A549 (cell line): Measurements from ENCODE around the gene CDK9.

Source experiments
- CBX2 ChIP-seq: fragments of 200-600 bp; sonication (generic); IDR thresholded peaks from 2 replicates; pipeline ENCODE4 v1.6.1; 2016; ENCODE audit warnings: low read depth, mild to moderate bottlenecking, borderline replicate concordance
- EP300 ChIP-seq, 2 experiments: fragments of >200 bp; sonication (Bioruptor Twin); formaldehyde crosslinking; IDR thresholded peaks; 2 replicates in 1 of 2; 3 replicates in 1 of 2; pipeline ENCODE4 v1.6.1; 2016 to 2017
- HMGXB4 ChIP-seq: fragments of 250-450 bp; sonication (Bioruptor Pico); IDR thresholded peaks from 2 replicates; pipeline ENCODE4 v1.5.0; 2021; ENCODE audit warnings: mild to moderate bottlenecking, moderate library complexity, borderline replicate concordance
- TF ChIP-seq, protein P1 (sequence below): fragments of >200 bp; sonication (Bioruptor Twin); formaldehyde crosslinking; IDR thresholded peaks from 3 replicates; pipeline ENCODE4 v1.5.1; 2016

DNA sequence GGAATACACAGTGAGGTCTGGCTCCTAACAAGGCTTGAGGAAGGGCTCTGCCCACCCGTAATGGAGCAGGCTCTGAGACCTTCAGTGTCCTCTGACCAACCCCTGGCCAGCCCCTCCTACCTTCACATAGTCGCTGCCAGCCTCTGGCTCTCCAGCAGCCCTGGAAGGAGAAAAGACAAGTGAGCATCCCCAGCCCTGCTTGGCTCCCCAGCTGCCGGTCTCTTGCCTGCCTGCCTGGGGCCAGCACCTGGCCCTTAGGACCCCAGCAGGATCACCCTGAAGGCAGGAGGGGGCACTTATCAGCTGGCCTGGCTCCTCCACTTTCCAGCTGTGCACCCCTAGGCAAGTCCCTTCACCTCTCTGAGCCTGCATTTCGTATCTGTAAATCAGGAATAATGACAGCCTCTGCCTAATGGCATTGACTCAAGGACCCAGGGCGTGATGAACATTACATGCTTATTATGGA is 24.3 kb upstream of the CDK9 start:
- TF ChIP-seq, protein P1, sequence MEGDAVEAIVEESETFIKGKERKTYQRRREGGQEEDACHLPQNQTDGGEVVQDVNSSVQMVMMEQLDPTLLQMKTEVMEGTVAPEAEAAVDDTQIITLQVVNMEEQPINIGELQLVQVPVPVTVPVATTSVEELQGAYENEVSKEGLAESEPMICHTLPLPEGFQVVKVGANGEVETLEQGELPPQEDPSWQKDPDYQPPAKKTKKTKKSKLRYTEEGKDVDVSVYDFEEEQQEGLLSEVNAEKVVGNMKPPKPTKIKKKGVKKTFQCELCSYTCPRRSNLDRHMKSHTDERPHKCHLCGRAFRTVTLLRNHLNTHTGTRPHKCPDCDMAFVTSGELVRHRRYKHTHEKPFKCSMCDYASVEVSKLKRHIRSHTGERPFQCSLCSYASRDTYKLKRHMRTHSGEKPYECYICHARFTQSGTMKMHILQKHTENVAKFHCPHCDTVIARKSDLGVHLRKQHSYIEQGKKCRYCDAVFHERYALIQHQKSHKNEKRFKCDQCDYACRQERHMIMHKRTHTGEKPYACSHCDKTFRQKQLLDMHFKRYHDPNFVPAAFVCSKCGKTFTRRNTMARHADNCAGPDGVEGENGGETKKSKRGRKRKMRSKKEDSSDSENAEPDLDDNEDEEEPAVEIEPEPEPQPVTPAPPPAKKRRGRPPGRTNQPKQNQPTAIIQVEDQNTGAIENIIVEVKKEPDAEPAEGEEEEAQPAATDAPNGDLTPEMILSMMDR, result no peak
- no peak for TF ChIP-seq CBX2
- TF ChIP-seq HMGXB4, result no peak
- no peak for TF ChIP-seq EP300 (IDR thresholded peaks at IDR 0.05)
